H1 (cell line): ENCODE results near the gene AKR7A2. TPM values are rescaled to one million over a fixed set of nuclear protein-coding genes. Genes with fewer than 3 reads are reported as not detected.

ENCODE experiments used
- BACH1 ChIP-seq: IDR thresholded peaks from 2 replicates; pipeline ENCODE4 v1.6.1; 2012; ENCODE audit warnings: low read length, improper control_type of control experiment
- CHD2 ChIP-seq: IDR thresholded peaks from 2 replicates; pipeline ENCODE4 v1.6.1; 2012; ENCODE audit warnings: low read length, improper control_type of control experiment
- CREB1 ChIP-seq: IDR thresholded peaks from 2 replicates; pipeline ENCODE4 v1.6.1; 2012; ENCODE audit warnings: inconsistent platforms
- EZH2 ChIP-seq: fragments of 200-600 bp; sonication (generic); IDR thresholded peaks from 2 replicates; pipeline ENCODE4 v1.7.1; 2012; ENCODE audit warnings: low read depth, mild to moderate bottlenecking, moderate library complexity, low read length, inconsistent platforms; ENCODE audit not compliant: severe bottlenecking
- HDAC2 ChIP-seq, 2 experiments: fragments of 300-600 bp in 1 of 2; sonication (generic) in 1 of 2; IDR thresholded peaks; 2 replicates each; pipeline ENCODE4 v1.6.1; 2011 to 2012; ENCODE audit warnings: low read depth in 2 of 2, low read length in 2 of 2, mild to moderate bottlenecking in 2 of 2, moderate library complexity in 2 of 2, borderline replicate concordance in 1 of 2, inconsistent platforms in 1 of 2
- NRF1 ChIP-seq: IDR thresholded peaks from 2 replicates; pipeline ENCODE4 v1.6.1; 2011; ENCODE audit warnings: mild to moderate bottlenecking, low read depth, low read length, improper control_type of control experiment
- POLR2A ChIP-seq, 2 experiments: IDR thresholded peaks; 1 replicate in 1 of 2; 2 replicates in 1 of 2; pipeline ENCODE4 v1.6.1; 2011; ENCODE audit warnings: low read depth in 2 of 2, low read length in 2 of 2, mild to moderate bottlenecking in 2 of 2; ENCODE audit errors: control extremely low read depth in 1 of 2
- polyA plus RNA-seq, 7 experiments: library from polyadenylated mRNA; depleted of rRNA in 3 of 7; stranded (reverse) in 5 of 7; unstranded in 2 of 7; fragments of >200 nt in 5 of 7; fragments of 200-250 nt in 2 of 7; gene quantifications; 1 replicate in 5 of 7; 2 replicates in 1 of 7; 4 replicates in 1 of 7; pipeline versions ENCODE4 v1.2.1 to v1.2.3, GENCODE V29; 2011 to 2013; ENCODE audit warnings: missing spikeins in 2 of 7, mixed read lengths in 2 of 7
- total RNA-seq: library from RNA; stranded (reverse); fragmentation: NEBNext Ultra II Directional; extraction: Animal tissue kit (Norgen Biotek cat#: 25700); gene quantifications from 2 replicates; pipeline ENCODE4 v1.2.1, GENCODE V29; 2021

Gene AKR7A2
- total and polyA plus RNA-seq, 2 of the 8 experiments (the other 6 are each of a cell fraction or from before 2014, with no cell fraction given): 32.0 to 48.3 TPM

DNA sequence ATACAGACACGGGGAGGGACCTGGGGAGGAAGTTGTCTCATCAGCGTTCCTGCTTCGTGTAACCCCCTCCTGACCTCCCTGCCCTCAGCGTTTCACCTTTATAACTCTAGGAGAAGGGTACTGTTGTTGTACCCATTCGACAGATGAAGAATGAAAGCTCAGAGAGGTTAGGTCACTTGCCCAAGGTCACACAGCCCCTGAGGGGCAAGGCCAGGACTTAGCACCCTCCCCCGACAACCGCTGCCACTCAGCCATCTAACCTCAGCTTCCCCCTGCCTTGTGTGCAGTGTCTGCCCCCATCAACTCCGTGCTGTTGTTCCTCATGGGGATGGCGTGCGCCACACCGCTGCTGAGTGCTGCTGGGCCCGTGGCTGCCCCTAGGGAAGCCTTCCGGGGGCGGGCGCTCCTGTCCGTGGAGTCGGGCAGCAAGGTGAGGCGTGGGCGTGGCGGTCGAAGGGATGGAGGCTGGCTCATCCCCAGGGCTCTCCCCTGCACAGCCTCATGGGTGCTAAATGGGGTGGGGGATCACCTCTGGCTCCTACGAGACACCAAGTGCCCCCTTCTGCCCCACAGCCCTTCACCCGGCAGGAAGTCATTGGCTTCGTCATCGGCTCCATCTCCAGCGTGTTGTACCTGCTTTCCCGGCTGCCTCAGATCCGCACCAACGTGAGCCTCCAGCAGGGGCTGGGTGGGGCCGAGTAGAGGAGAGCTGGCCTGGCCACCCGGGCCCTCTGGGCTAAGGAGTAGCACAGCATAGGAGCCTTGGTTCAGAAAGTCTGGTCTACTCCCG, 14.2 kb upstream of the AKR7A2 start (continued):
- no peak for TF ChIP-seq NRF1
- no peak for TF ChIP-seq BACH1
- TF ChIP-seq HDAC2 (IDR thresholded peaks at IDR 0.05; ENCODE audit: borderline replicate concordance in 1 of 2, low read depth in 2 of 2, low read length in 2 of 2): no peak
- no peak for TF ChIP-seq POLR2A (IDR thresholded peaks at IDR 0.05; ENCODE audit: control extremely low read depth in 1 of 2, low read depth in 2 of 2, low read length in 2 of 2)
- TF ChIP-seq CHD2: no peak
- TF ChIP-seq EZH2: no peak
- no peak for TF ChIP-seq CREB1
